Measurements from ENCODE around the gene PLB1.

The PLB1 gene, protein sequence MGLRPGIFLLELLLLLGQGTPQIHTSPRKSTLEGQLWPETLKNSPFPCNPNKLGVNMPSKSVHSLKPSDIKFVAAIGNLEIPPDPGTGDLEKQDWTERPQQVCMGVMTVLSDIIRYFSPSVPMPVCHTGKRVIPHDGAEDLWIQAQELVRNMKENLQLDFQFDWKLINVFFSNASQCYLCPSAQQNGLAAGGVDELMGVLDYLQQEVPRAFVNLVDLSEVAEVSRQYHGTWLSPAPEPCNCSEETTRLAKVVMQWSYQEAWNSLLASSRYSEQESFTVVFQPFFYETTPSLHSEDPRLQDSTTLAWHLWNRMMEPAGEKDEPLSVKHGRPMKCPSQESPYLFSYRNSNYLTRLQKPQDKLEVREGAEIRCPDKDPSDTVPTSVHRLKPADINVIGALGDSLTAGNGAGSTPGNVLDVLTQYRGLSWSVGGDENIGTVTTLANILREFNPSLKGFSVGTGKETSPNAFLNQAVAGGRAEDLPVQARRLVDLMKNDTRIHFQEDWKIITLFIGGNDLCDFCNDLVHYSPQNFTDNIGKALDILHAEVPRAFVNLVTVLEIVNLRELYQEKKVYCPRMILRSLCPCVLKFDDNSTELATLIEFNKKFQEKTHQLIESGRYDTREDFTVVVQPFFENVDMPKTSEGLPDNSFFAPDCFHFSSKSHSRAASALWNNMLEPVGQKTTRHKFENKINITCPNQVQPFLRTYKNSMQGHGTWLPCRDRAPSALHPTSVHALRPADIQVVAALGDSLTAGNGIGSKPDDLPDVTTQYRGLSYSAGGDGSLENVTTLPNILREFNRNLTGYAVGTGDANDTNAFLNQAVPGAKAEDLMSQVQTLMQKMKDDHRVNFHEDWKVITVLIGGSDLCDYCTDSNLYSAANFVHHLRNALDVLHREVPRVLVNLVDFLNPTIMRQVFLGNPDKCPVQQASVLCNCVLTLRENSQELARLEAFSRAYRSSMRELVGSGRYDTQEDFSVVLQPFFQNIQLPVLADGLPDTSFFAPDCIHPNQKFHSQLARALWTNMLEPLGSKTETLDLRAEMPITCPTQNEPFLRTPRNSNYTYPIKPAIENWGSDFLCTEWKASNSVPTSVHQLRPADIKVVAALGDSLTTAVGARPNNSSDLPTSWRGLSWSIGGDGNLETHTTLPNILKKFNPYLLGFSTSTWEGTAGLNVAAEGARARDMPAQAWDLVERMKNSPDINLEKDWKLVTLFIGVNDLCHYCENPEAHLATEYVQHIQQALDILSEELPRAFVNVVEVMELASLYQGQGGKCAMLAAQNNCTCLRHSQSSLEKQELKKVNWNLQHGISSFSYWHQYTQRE (N-terminal part only)

GRCh38 chr2:28495551-28496250, at the start of gene PLB1:
Gene PLB1, plus strand, starts transcription at chr2:28496060. Its CDS starts 55 bp downstream, at chr2:28496115.
- DNase-seq (ENCODE audit: low read depth), result no peak

- DNase-seq (ENCODE audit: low read depth), result no peak
These were observed 49.3 kb upstream of the PLB1 start for GRCh38 chr2:28446531-28446930.

DNA sequence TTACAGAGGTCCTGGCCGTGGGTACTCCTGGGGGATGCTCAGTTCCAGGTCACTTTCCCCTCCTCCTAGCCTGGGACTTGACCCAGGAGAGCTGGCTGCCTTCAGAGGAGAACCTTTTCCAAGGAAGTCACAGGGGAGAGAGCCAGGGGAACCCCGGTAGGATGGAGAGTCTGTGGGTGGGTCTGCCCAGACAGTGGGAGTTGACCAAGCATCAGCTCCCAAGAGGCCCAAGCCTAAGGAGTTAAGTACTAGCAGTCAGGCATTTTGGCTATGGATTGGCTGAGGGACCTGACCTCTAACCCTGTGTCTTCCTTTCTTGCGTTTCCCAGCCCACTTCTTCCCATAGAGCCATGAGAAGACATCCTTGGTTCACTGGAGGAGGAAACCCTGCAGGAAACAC, 48.8 kb upstream of the PLB1 start:
- DNase-seq (ENCODE audit: low read depth), result no peak

GRCh38 chr2:28447943-28448792, 47.7 kb upstream of the PLB1 start:
- DNase-seq (ENCODE audit: low read depth), result peak; percentile 78

- no peak for DNase-seq (ENCODE audit: low read depth)
These were observed 47.1 kb upstream of the PLB1 start for GRCh38 chr2:28448793-28449100.

DNA sequence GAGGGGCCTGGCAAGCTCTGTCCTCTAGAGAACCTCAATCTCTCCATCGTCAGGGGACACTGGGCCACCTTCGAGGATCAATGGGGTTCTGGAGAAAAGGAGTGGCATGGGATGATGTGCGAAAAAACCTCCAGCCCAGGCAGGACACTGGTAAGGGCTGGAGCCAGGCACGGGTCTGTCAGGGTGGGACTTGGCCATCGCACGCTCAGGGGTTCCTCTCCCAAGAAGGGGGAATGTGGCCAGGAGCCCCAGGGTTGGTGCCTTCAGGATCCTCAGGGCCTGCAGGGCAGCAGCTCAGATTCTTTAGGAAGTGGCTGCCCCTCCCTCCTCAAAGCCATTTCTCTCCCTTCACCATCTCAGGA, 46.8 kb upstream of the PLB1 start:
- no peak for DNase-seq (ENCODE audit: low read depth)

DNA sequence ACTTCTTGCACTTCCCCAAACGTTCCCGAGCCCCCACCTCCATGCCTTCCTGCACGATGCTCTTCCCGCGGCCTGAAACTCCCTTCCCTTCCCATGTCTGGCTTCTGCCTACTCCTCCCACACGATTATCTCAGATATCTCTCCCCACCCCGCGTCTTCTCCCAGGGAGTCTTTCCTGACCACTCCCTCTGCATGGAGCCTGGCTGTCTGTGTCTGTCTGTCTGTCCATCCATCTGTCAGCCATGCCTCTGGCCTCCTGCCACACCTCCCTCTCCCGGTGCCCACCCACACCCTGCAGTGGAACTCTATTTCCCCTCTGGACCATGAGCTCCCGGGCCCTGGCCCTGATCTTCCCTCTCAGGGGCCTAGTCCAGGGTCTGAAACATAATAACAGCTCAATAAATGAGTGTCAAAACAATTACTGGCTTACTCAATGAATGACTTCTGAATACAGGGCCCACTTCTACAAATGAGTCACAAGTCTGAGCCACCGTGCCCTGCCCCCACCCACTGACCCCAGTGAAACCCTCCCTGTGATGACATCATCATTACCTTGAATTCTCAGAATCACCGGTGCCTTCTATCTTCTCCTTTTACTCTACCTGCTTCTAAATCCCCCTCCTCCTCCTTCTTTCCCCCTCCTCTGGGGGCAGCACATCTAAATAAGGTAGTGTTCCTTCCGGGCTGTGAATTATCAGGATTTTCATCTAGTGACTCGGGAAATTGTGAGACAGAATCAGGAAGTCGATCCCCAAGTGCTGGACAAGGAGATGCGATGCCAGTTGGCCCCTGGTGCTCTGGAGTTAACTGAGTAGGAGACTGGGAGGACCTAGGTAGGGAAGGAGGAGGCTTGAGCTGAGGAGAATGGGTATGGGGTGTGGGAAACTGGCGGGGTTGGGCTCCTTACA, 46.1 kb upstream of the PLB1 start:
- no peak for DNase-seq (ENCODE audit: low read depth)

- no peak for DNase-seq (ENCODE audit: low read depth)
These were observed 44.8 kb upstream of the PLB1 start for GRCh38 chr2:28450901-28451565.

DNA sequence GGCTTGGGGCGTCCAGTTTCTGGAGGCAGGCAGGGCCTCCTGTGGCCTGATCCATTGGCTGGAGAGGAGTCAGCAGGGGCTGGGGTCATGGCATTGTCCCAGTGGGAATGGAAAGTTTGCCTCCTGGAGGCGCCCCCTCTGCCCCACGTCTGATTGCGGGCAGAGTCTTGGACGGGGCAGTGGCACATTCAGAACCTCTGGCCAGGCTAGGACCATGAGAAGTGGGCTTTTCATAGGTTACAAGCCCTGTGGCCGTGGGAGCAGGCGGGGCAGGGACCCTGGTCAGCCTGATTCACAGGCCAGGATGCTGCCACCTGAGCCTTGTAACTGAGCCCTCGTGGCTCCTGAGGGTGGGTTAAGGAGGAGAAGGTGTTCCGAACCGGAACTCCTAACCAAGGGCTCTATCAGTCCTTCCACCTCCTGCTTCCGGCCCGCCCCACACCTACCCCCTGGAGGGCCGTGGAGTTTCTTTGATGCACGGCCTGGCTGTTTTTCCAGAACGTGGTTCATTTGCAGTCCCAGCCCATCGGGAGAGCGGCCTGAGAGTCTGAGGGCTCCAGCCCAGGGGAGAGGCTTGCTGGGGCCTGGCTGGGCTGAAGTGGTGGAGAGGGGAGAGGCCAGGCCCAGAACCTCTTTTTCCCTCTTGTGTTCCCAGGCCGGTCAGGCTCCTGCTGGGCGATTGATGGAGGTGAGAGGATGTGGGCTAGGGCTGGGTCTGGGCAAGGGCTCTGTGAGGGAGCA, 43.9 kb upstream of the PLB1 start:
- no peak for DNase-seq (ENCODE audit: low read depth)

GRCh38 chr2:28452534-28453081, 43.3 kb upstream of the PLB1 start:
- no peak for DNase-seq (ENCODE audit: low read depth)

GRCh38 chr2:28453396-28453795, 42.5 kb upstream of the PLB1 start:
- no peak for DNase-seq (ENCODE audit: low read depth)

- DNase-seq (ENCODE audit: low read depth), result no peak
These were observed 41.6 kb upstream of the PLB1 start for GRCh38 chr2:28454016-28454930.

DNA sequence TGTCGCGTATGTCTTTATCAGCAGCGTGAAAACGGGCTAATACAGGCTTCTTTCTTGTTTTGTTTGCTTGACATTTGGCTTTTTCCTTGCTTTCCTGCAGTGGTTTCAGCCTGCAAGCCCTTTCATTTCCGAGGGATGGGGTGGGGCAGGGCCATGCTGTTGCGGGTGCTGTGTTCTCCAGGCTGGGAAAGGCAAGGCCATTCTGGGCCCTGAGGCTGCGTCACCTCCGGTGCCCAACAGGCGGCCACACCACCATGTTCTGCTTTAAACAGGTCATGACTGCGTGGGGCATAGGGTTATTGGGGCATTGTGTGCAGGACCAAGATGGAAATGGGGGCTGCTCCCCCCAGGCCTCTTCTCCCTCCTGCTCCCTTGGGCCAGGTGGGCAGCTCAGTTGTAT, 38.6 kb upstream of the PLB1 start:
- DNase-seq (ENCODE audit: low read depth), result no peak

DNA sequence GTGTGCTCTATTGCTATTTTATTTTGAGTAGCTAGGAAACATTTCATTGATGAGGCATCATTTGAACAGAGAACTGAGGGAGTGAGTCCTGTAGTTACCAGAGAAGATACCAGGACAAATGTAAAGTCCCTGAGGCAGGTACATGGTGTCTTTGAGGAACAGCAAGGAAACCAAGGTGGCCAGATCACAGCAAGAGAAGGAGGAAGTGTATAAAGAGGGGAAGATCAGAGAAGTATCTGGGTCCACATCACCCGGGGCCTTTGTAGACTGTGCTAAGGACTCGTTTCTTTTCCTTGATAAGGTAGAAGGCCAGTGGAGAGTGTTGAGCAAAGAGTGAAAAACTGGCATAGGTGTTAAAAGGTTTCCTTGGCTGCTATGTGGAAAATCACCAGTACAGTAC, 34.8 kb upstream of the PLB1 start:
- no peak for DNase-seq (ENCODE audit: low read depth)

- no peak for DNase-seq (ENCODE audit: low read depth)
These were observed 33.7 kb upstream of the PLB1 start for GRCh38 chr2:28462122-28462521.

DNA sequence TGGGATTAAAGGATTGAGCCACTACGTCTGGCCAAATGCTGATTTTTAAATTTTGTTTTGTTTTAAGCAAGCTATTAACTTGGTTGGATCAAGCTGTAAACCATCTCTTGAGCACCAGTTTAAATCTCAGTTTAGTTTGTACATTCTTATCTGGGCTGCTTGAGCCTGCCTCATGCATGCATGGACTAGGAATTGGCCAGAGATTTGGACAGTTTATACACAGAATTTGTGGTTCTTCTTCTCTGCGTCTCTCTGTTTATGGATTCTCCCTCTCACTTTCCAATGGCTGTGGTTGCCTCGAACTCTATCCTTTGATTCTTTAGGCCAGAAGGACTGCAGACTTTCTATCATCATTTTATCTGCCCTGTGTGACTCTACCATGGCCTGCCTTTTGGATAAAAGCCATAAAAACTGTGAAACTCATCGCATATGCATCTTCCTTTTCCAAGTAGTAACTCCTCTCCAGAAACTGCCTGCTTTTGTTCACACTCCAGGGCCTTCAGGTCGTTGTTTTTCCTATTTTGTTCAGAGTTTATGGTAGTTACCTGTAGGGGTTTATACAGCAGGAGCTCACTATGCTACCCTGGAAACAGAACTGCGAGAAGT, 32.5 kb upstream of the PLB1 start:
- DNase-seq (ENCODE audit: low read depth), result no peak

GRCh38 chr2:28463893-28464292, 32.0 kb upstream of the PLB1 start:
- DNase-seq (ENCODE audit: low read depth), result no peak

Measured in GM04504 (cell line).